ENCODE results near the gene CYLD. TPM values are rescaled to one million over a fixed set of nuclear protein-coding genes. Genes with fewer than 3 reads are reported as not detected.
A peak's percentile ranks its signal among the peaks of the same experiment; 100 is the strongest.

Gene CYLD
- total RNA-seq, 5 donors from 2014 or later (not counting 1 experiment from before 2014, with no cell fraction given), result 243 to 380 (median 294) TPM

- no peak overlapping the region for H3K4me3 Mint-ChIP-seq
- Histone ChIP-seq H3K4me1 (ENCODE audit: control insufficient read depth in 1 of 2, extremely low read depth in 1 of 2, insufficient read depth in 2 of 2, low read length in 2 of 2) (peaks cover 0 to 6% of the 10 kb centered on the region in 2 experiments), H3K9me3 (no peaks in the 10 kb centered on the region), H3K27me3 (replicated peaks in 1 of 2; ENCODE audit: control insufficient read depth in 2 of 2, extremely low read depth in 1 of 2, insufficient read depth in 2 of 2, low read length in 1 of 2) (no peaks in the 10 kb centered on the region), H3K27ac (ENCODE audit: low read length) (no peak overlapping the region), H3K4me3 (ENCODE audit: control insufficient read depth in 1 of 2, extremely low read depth in 1 of 2, low read length in 1 of 2) (no peak overlapping the region), H3K36me3 (ENCODE audit: control insufficient read depth in 2 of 2, extremely low read depth in 1 of 2, insufficient read depth in 1 of 2, low read length in 1 of 2) (peaks cover 5 to 34% of the 10 kb centered on the region in 2 donors)
- POLR2A ChIA-PET, result no interaction called here
- ATAC-seq (replicated peaks in 1 of 4) (no peak), DNase-seq (no peak)
- no peaks in the 10 kb centered on the region for H3K27me3 Mint-ChIP-seq
- peak overlapping the region; percentile 22 to 50 for H3K27ac Mint-ChIP-seq
- H3K36me3 Mint-ChIP-seq, result peaks cover 24% of the 10 kb centered on the region
- H3K4me1 Mint-ChIP-seq, result peaks cover 7 to 34% (median 18%) of the 10 kb centered on the region in 3 donors
- 100% methylated on average over 2 of the region's 2 CpGs for WGBS (ENCODE audit: insufficient coverage)
- no peaks in the 10 kb centered on the region for H3K9me3 Mint-ChIP-seq
- CTCF ChIA-PET, result no interaction called here
These were observed 59.1 kb downstream of the CYLD start for GRCh38 chr16:50801036-50801435.

GRCh38 chr16:50802000-50802399 lies 60.1 kb downstream of the CYLD start:
- DNase-seq, result no peak
- Mint-ChIP-seq H3K9me3 (no peaks in the 10 kb centered on the region), H3K36me3 (peaks cover 15% of the 10 kb centered on the region), H3K27me3 (no peaks in the 10 kb centered on the region), H3K27ac (peak overlapping the region; percentile 50 to 53), H3K4me3 (no peak overlapping the region), H3K4me1 (peaks cover 12 to 32% (median 19%) of the 10 kb centered on the region in 3 donors)
- no peak for ATAC-seq (replicated peaks in 1 of 4)
- Histone ChIP-seq H3K36me3 (ENCODE audit: control insufficient read depth in 2 of 2, extremely low read depth in 1 of 2, insufficient read depth in 1 of 2, low read length in 1 of 2) (peaks cover 5 to 26% of the 10 kb centered on the region in 2 donors), H3K27me3 (replicated peaks in 1 of 2; ENCODE audit: control insufficient read depth in 2 of 2, extremely low read depth in 1 of 2, insufficient read depth in 2 of 2, low read length in 1 of 2) (no peaks in the 10 kb centered on the region), H3K4me1 (ENCODE audit: control insufficient read depth in 1 of 2, extremely low read depth in 1 of 2, insufficient read depth in 2 of 2, low read length in 2 of 2) (peaks cover 0 to 15% of the 10 kb centered on the region in 2 experiments), H3K27ac (ENCODE audit: low read length) (no peak overlapping the region), H3K4me3 (ENCODE audit: control insufficient read depth in 1 of 2, extremely low read depth in 1 of 2, low read length in 1 of 2) (no peak overlapping the region), H3K9me3 (no peaks in the 10 kb centered on the region)
- ChIA-PET POLR2A (no interaction called here), CTCF (no interaction called here)
- 96% methylated on average over 4 of the region's 6 CpGs for WGBS (ENCODE audit: insufficient coverage)

GRCh38 chr16:50802961-50803360 lies 61.1 kb downstream of the CYLD start:
- peaks cover 12 to 26% (median 13%) of the 10 kb centered on the region in 3 donors for H3K4me1 Mint-ChIP-seq
- POLR2A ChIA-PET, result no interaction called here
- no peak for ATAC-seq (replicated peaks in 1 of 4)
- Histone ChIP-seq H3K4me1 (ENCODE audit: control insufficient read depth in 1 of 2, extremely low read depth in 1 of 2, insufficient read depth in 2 of 2, low read length in 2 of 2) (peaks cover 0 to 15% of the 10 kb centered on the region in 2 experiments), H3K36me3 (ENCODE audit: control insufficient read depth in 2 of 2, extremely low read depth in 1 of 2, insufficient read depth in 1 of 2, low read length in 1 of 2) (peaks cover 5 to 17% of the 10 kb centered on the region in 2 donors), H3K27me3 (replicated peaks in 1 of 2; ENCODE audit: control insufficient read depth in 2 of 2, extremely low read depth in 1 of 2, insufficient read depth in 2 of 2, low read length in 1 of 2) (no peaks in the 10 kb centered on the region), H3K4me3 (ENCODE audit: control insufficient read depth in 1 of 2, extremely low read depth in 1 of 2, low read length in 1 of 2) (no peak overlapping the region), H3K27ac (ENCODE audit: low read length) (no peak overlapping the region), H3K9me3 (no peaks in the 10 kb centered on the region)
- H3K9me3 Mint-ChIP-seq, result no peaks in the 10 kb centered on the region
- no peak overlapping the region for H3K4me3 Mint-ChIP-seq
- peak overlapping the region; percentile 40 to 74 for H3K27ac Mint-ChIP-seq
- WGBS (ENCODE audit: insufficient coverage), result 93% methylated on average over 4 of the region's 8 CpGs
- H3K27me3 Mint-ChIP-seq, result no peaks in the 10 kb centered on the region
- CTCF ChIA-PET, result interaction anchor here in 1 of 2 donors (0.7 to 1.1 kb wide), 2 partner anchors 26 to 122 kb away, joined by 3 read pairs; partner anchors contain the start of gene SNX20
- no peak for DNase-seq
- peaks cover 5% of the 10 kb centered on the region for H3K36me3 Mint-ChIP-seq

GRCh38 chr16:50804290-50804907 lies 62.5 kb downstream of the CYLD start:
- Mint-ChIP-seq H3K4me3 (no peak overlapping the region), H3K4me1 (peaks cover 13 to 21% (median 16%) of the 10 kb centered on the region in 3 donors), H3K9me3 (no peaks in the 10 kb centered on the region), H3K27me3 (no peaks in the 10 kb centered on the region), H3K36me3 (no peaks in the 10 kb centered on the region), H3K27ac (peak overlapping the region; percentile 57 to 74)
- POLR2A ChIA-PET, result interaction anchor here in 1 of 2 donors (0.6 kb wide), 1 partner anchor 338 kb away, joined by 5 read pairs; no protein-coding TSS in a partner anchor
- ATAC-seq (replicated peaks in 1 of 4) (no peak), DNase-seq (no peak)
- CTCF ChIA-PET, result interaction anchor here in 1 of 2 donors (1.1 to 3.5 kb wide), 3 partner anchors 15 to 138 kb away, joined by 3 to 62 read pairs (median 3); no protein-coding TSS in a partner anchor
- Histone ChIP-seq H3K27ac (ENCODE audit: low read length) (no peak overlapping the region), H3K9me3 (no peaks in the 10 kb centered on the region), H3K4me1 (ENCODE audit: control insufficient read depth in 1 of 2, extremely low read depth in 1 of 2, insufficient read depth in 2 of 2, low read length in 2 of 2) (peaks cover 0 to 15% of the 10 kb centered on the region in 2 experiments), H3K36me3 (ENCODE audit: control insufficient read depth in 2 of 2, extremely low read depth in 1 of 2, insufficient read depth in 1 of 2, low read length in 1 of 2) (peaks cover 0 to 4% of the 10 kb centered on the region in 2 donors), H3K27me3 (replicated peaks in 1 of 2; ENCODE audit: control insufficient read depth in 2 of 2, extremely low read depth in 1 of 2, insufficient read depth in 2 of 2, low read length in 1 of 2) (no peaks in the 10 kb centered on the region), H3K4me3 (ENCODE audit: control insufficient read depth in 1 of 2, extremely low read depth in 1 of 2, low read length in 1 of 2) (no peak overlapping the region)
- WGBS (ENCODE audit: insufficient coverage), result 96% methylated on average over 5 of the region's 10 CpGs

GRCh38 chr16:50806099-50807062 lies 64.5 kb downstream of the CYLD start:
- Mint-ChIP-seq H3K27me3 (no peaks in the 10 kb centered on the region), H3K4me3 (peak overlapping the region; percentile 63 to 78 (median 65)), H3K27ac (peak overlapping the region; percentile 72 to 78), H3K4me1 (peaks cover 13 to 21% (median 16%) of the 10 kb centered on the region in 3 donors), H3K9me3 (no peaks in the 10 kb centered on the region), H3K36me3 (no peaks in the 10 kb centered on the region)
- H3K4me3 ChIP-seq (ENCODE audit: control insufficient read depth in 1 of 2, extremely low read depth in 1 of 2, low read length in 1 of 2), result peak overlapping the region in 1 of 2 donors; percentile 22
- ATAC-seq (replicated peaks in 1 of 4) (peak; percentile 91 to 93 (median 92)), DNase-seq (peak; percentile 61 to 94 (median 80))
- peak overlapping the region; percentile 5 for H3K27ac ChIP-seq (ENCODE audit: low read length)
- CTCF ChIA-PET, result interaction anchor here (0.5 to 3.5 kb wide), 82 partner anchors 8 to 1273 kb away, joined by 3 to 62 read pairs (median 5); partner anchors contain the start of genes CNEP1R1 (in 1 of the 2), CYLD (in 1 of the 2), HEATR3 (in 1 of the 2) and SNX20 (in 1 of the 2)
- WGBS (ENCODE audit: insufficient coverage), result 21% methylated on average over 15 of the region's 26 CpGs
- POLR2A ChIA-PET, result interaction anchor here in 1 of 2 donors (0.6 kb wide), 1 partner anchor 813 kb away, joined by 3 read pairs; no protein-coding TSS in a partner anchor
- H3K4me1 ChIP-seq (ENCODE audit: control insufficient read depth in 1 of 2, extremely low read depth in 1 of 2, insufficient read depth in 2 of 2, low read length in 2 of 2), result peaks cover 0 to 15% of the 10 kb centered on the region in 2 experiments
- H3K27me3 ChIP-seq (replicated peaks in 1 of 2; ENCODE audit: control insufficient read depth in 2 of 2, extremely low read depth in 1 of 2, insufficient read depth in 2 of 2, low read length in 1 of 2), result no peaks in the 10 kb centered on the region
- no peaks in the 10 kb centered on the region for H3K36me3 ChIP-seq (ENCODE audit: control insufficient read depth in 2 of 2, extremely low read depth in 1 of 2, insufficient read depth in 1 of 2, low read length in 1 of 2)
- H3K9me3 ChIP-seq, result no peaks in the 10 kb centered on the region

- Histone ChIP-seq H3K4me3 (ENCODE audit: control insufficient read depth in 1 of 2, extremely low read depth in 1 of 2, low read length in 1 of 2) (no peak overlapping the region), H3K9me3 (no peaks in the 10 kb centered on the region), H3K27me3 (replicated peaks in 1 of 2; ENCODE audit: control insufficient read depth in 2 of 2, extremely low read depth in 1 of 2, insufficient read depth in 2 of 2, low read length in 1 of 2) (no peaks in the 10 kb centered on the region), H3K27ac (ENCODE audit: low read length) (no peak overlapping the region), H3K36me3 (ENCODE audit: control insufficient read depth in 2 of 2, extremely low read depth in 1 of 2, insufficient read depth in 1 of 2, low read length in 1 of 2) (no peaks in the 10 kb centered on the region), H3K4me1 (ENCODE audit: control insufficient read depth in 1 of 2, extremely low read depth in 1 of 2, insufficient read depth in 2 of 2, low read length in 2 of 2) (peaks cover 0 to 15% of the 10 kb centered on the region in 2 experiments)
- H3K36me3 Mint-ChIP-seq, result no peaks in the 10 kb centered on the region
- ATAC-seq (replicated peaks in 1 of 4), result no peak
- 43% methylated on average over 3 of the region's 9 CpGs for WGBS (ENCODE audit: insufficient coverage)
- H3K27ac Mint-ChIP-seq, result no peak overlapping the region
- H3K4me1 Mint-ChIP-seq, result peaks cover 13 to 16% (median 14%) of the 10 kb centered on the region in 3 donors
- no peaks in the 10 kb centered on the region for H3K27me3 Mint-ChIP-seq
- POLR2A ChIA-PET, result no interaction called here
- CTCF ChIA-PET, result no interaction called here
- H3K9me3 Mint-ChIP-seq, result no peaks in the 10 kb centered on the region
- H3K4me3 Mint-ChIP-seq, result no peak overlapping the region
- no peak for DNase-seq
These were observed 67.1 kb downstream of the CYLD start for GRCh38 chr16:50808929-50809538.

Measured in T-cell (primary cell).